Breast epithelium (tissue), 3 donors: Measurements from ENCODE around the gene BUB1B.

ENCODE experiments used
- CTCF ChIP-seq, 3 donors: fragments of 450-650 bp; IDR thresholded peaks; one replicate each; pipeline ENCODE4 v1.5.1; 2016 to 2017; ENCODE audit warnings: antibody characterized with exemption in 3 of 3, mild to moderate bottlenecking in 3 of 3, moderate library complexity in 3 of 3
- POLR2A ChIP-seq: fragments of 450-650 bp; IDR thresholded peaks from one replicate; pipeline ENCODE4 v1.6.1; 2016; ENCODE audit warnings: antibody characterized with exemption, mild to moderate bottlenecking, moderate library complexity
- POLR2AphosphoS5 ChIP-seq, 3 donors: sonication (generic); formaldehyde crosslinking; IDR thresholded peaks; one replicate each; pipeline ENCODE4 v1.6.1; 2017; ENCODE audit warnings: antibody characterized with exemption in 3 of 3

- no peak for TF ChIP-seq CTCF (IDR thresholded peaks at IDR 0.05)
- TF ChIP-seq POLR2A, result no peak
- no peak for TF ChIP-seq POLR2AphosphoS5 (IDR thresholded peaks at IDR 0.05)
Observed at GRCh38 chr15:40149339-40149738, 11.5 kb upstream of the BUB1B start.
